ENCODE measurements around the gene COX7A1.

DNA sequence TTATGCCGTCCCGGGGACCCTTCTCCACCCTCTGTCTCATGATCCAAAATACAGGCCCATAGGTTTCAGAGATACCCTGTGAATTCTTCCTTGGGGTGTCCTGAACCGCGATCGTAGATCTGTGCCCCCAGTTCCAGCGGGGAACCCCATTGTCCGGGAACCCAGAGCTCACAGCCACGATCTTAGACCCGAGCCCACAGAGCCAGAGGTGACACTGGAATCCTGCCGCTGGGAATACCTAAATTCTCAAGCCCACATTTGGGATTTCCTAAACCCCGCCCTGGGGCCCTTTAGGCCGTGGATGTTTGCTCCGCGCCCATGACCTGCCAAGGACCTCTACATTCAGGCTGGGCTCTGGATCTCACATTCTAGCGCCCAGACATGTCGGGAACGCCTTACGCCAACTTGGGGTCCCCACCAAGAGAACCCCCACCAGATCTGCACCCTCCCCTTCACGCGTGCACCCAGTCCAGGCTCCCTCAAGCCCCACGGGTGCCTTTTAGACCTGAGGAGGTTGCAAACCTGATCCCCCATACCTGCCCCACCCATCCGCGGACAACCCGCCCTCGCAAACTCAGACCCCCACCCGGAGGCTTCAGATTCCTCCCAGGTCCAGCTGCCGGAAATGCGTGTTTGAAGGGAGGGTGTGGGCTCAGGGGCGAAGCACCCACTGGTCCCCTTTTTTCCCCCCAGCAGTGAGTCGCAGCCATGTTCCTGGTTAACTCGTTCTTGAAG is 11.8 kb downstream of the COX7A1 start:
- TF ChIP-seq, protein P1, sequence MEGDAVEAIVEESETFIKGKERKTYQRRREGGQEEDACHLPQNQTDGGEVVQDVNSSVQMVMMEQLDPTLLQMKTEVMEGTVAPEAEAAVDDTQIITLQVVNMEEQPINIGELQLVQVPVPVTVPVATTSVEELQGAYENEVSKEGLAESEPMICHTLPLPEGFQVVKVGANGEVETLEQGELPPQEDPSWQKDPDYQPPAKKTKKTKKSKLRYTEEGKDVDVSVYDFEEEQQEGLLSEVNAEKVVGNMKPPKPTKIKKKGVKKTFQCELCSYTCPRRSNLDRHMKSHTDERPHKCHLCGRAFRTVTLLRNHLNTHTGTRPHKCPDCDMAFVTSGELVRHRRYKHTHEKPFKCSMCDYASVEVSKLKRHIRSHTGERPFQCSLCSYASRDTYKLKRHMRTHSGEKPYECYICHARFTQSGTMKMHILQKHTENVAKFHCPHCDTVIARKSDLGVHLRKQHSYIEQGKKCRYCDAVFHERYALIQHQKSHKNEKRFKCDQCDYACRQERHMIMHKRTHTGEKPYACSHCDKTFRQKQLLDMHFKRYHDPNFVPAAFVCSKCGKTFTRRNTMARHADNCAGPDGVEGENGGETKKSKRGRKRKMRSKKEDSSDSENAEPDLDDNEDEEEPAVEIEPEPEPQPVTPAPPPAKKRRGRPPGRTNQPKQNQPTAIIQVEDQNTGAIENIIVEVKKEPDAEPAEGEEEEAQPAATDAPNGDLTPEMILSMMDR (IDR thresholded peaks at IDR 0.05): no peak
- TF ChIP-seq POLR2AphosphoS5 (IDR thresholded peaks at IDR 0.05) (no peak), POLR2A (IDR thresholded peaks at IDR 0.05) (no peak)
